MM.1S (cell line): ENCODE data around the gene PRR15.

ENCODE experiments used
- CTCF ChIP-seq: fragments of 300-600 bp; sonication (generic); IDR thresholded peaks from 2 replicates; pipeline ENCODE4 v1.5.1; 2016; ENCODE audit warnings: antibody characterized with exemption, low read length, mixed read lengths
- EZH2 ChIP-seq: fragments of 300-600 bp; sonication (generic); optimal IDR thresholded peaks from 2 replicates; pipeline ENCODE3; 2017; ENCODE audit warnings: low read depth, mild to moderate bottlenecking, antibody characterized with exemption, low read length, mixed read lengths

DNA sequence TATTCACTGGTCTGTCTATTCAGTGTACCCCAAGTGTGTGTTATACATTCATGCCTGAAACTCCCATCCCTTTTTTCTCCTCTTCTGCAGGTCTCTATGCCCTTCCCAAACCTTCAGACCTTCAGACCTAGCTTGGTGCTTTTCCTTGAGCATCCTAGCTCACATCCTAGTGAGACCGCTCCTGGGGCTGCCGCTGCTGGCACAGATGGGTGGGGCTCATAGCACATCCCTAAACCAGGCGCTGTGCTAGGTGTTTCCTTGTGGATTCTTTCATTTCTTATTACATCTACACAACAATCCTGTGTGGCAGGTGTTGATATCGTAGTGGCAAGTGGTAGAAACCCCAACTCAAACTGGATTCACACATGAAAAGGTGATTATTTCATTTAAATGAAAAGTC is 43.2 kb downstream of the PRR15 start:
- TF ChIP-seq CTCF, result no peak
- no peak for TF ChIP-seq EZH2
